ENCODE results near the gene TH. TPM values are rescaled to one million over a fixed set of nuclear protein-coding genes. Genes with fewer than 3 reads are reported as not detected.

TH gene
- total RNA-seq, 1 experiment from 2014 or later: not detected

DNA sequence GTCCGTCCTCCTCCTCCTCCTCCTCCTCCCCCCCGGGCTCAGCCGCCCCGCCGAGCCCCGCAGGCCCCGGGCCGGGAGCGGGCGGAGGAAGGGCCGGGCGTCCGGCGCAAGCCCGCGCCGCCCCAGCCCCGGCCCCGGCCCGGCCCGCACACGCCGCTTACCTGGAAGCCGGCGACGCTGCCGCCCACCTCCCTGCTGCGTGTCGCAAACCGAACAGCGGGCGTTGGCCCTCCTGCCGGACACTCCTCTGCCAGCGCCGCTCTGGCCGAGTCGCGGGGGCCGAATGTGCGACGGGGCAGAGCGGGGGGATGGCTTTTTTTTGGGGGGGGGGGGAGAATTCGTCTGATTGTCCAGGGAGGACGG is 33.6 kb downstream of the TH start:
- no peak for DNase-seq (ENCODE audit: low read depth, low spot score)
- in situ Hi-C loops (cut with HindIII; ENCODE audit: low pct_unique_long_range_greater_than_20kb, low sequenced_read_pairs): no loop called here
- intact Hi-C loops (cut with micrococcal nuclease; ENCODE audit: unreplicated experiment): no loop called here
- ChIA-PET POLR2A (interaction anchor here (0.6 kb wide), 2 partner anchors 110 to 434 kb away, joined by 8 to 10 read pairs; no protein-coding TSS in a partner anchor), CTCF (interaction anchor here (1.1 to 1.5 kb wide), 2 partner anchors 12 kb away, joined by 4 to 7 read pairs; no protein-coding TSS in a partner anchor)
- peaks cover 6% of the 10 kb centered on the region for H3K4me1 ChIP-seq (ENCODE audit: control insufficient read depth, insufficient read depth, low read length)
- peak; percentile 31; the same call in 1 of the 2 replicates for ATAC-seq
- H3K27ac ChIP-seq (ENCODE audit: low read length): no peak overlapping the region
- no peaks in the 10 kb centered on the region for H3K9me3 ChIP-seq (ENCODE audit: control insufficient read depth, insufficient read depth, low read depth, low read length)
- TF ChIP-seq, protein P1, sequence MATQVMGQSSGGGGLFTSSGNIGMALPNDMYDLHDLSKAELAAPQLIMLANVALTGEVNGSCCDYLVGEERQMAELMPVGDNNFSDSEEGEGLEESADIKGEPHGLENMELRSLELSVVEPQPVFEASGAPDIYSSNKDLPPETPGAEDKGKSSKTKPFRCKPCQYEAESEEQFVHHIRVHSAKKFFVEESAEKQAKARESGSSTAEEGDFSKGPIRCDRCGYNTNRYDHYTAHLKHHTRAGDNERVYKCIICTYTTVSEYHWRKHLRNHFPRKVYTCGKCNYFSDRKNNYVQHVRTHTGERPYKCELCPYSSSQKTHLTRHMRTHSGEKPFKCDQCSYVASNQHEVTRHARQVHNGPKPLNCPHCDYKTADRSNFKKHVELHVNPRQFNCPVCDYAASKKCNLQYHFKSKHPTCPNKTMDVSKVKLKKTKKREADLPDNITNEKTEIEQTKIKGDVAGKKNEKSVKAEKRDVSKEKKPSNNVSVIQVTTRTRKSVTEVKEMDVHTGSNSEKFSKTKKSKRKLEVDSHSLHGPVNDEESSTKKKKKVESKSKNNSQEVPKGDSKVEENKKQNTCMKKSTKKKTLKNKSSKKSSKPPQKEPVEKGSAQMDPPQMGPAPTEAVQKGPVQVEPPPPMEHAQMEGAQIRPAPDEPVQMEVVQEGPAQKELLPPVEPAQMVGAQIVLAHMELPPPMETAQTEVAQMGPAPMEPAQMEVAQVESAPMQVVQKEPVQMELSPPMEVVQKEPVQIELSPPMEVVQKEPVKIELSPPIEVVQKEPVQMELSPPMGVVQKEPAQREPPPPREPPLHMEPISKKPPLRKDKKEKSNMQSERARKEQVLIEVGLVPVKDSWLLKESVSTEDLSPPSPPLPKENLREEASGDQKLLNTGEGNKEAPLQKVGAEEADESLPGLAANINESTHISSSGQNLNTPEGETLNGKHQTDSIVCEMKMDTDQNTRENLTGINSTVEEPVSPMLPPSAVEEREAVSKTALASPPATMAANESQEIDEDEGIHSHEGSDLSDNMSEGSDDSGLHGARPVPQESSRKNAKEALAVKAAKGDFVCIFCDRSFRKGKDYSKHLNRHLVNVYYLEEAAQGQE (IDR thresholded peaks at IDR 0.05; ENCODE audit: insufficient read depth in 1 of 2, low read depth in 2 of 2, low read length in 1 of 2): no peak
- TF ChIP-seq, protein P2, sequence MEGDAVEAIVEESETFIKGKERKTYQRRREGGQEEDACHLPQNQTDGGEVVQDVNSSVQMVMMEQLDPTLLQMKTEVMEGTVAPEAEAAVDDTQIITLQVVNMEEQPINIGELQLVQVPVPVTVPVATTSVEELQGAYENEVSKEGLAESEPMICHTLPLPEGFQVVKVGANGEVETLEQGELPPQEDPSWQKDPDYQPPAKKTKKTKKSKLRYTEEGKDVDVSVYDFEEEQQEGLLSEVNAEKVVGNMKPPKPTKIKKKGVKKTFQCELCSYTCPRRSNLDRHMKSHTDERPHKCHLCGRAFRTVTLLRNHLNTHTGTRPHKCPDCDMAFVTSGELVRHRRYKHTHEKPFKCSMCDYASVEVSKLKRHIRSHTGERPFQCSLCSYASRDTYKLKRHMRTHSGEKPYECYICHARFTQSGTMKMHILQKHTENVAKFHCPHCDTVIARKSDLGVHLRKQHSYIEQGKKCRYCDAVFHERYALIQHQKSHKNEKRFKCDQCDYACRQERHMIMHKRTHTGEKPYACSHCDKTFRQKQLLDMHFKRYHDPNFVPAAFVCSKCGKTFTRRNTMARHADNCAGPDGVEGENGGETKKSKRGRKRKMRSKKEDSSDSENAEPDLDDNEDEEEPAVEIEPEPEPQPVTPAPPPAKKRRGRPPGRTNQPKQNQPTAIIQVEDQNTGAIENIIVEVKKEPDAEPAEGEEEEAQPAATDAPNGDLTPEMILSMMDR (IDR thresholded peaks at IDR 0.05): no peak
- no peak for TF ChIP-seq POLR2AphosphoS5 (IDR thresholded peaks at IDR 0.05; ENCODE audit: low read depth, low read length)
- no peak for TF ChIP-seq TCF7L2 (IDR thresholded peaks at IDR 0.05; ENCODE audit: low read depth, low read length)
- no peak for TF ChIP-seq SIN3A (IDR thresholded peaks at IDR 0.05; ENCODE audit: borderline replicate concordance, insufficient read depth, low read depth, low read length)
- BruUV-seq (replicated peaks): no TSS peak
- peak overlapping the region; percentile 21 to 50 for H3K4me3 ChIP-seq (ENCODE audit: low read depth in 2 of 2, low read length in 2 of 2)
- H3K27me3 ChIP-seq (ENCODE audit: control insufficient read depth, insufficient read depth, low read length): peaks cover 26% of the 10 kb centered on the region
- H3K36me3 ChIP-seq (ENCODE audit: control insufficient read depth, insufficient read depth, low read length): peaks cover 3% of the 10 kb centered on the region; the same call in 1 of the 2 replicates

DNA sequence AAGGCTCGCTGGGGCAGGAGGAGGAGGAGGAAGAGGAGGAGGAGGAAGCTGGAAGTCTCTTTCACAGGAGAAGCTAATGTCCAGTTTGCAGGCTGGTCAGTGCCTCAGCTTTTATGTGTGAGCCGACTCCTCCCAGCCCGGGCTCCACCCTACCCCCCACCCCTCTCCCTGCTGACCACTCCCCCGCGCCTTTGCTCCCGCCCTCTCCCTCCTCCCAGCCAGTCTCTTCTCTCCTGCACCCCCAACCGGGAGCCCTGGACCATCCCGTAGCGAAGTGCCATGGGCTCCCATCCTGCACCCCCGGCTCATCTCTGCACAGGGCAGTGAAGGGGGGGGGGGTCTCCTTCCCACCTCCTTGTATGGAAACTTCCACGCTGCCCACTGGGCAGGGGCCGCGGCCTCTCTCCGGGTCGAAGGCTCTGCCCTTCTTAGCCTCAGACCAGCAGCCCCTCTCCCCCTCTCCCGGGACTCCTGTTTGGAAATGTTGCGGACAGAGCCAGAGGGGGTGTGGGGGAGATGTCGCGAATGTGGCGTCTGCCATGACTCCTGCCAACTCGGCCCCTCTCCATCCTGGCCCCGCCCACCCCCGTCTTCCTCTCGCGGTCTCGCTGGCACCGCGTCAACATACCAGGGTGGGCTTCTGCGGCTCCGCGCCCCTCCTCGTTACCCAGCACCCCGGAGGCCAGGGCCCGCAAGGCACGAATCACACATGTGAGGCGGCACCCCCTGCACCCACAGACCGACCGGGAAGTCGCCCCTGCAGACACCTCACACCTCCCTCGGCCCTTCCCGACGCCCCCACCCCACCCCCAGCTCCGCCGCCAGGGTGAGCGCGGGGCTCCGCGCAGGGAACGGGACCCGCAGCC is 34.2 kb downstream of the TH start:
- in situ Hi-C loops (cut with HindIII; ENCODE audit: low pct_unique_long_range_greater_than_20kb, low sequenced_read_pairs) (no loop called here), intact Hi-C loops (cut with micrococcal nuclease; ENCODE audit: unreplicated experiment) (no loop called here)
- H3K27me3 ChIP-seq (ENCODE audit: control insufficient read depth, insufficient read depth, low read length): peaks cover 20% of the 10 kb centered on the region
- ATAC-seq (peak; percentile 79), DNase-seq (ENCODE audit: low read depth, low spot score) (peak; percentile 39)
- ChIA-PET POLR2A (interaction anchor here (0.6 kb wide), 1 partner anchor 875 kb away, joined by 3 read pairs; no protein-coding TSS in a partner anchor), CTCF (interaction anchor here (0.6 to 1.5 kb wide), 4 partner anchors 12 to 194 kb away, joined by 3 to 7 read pairs (median 3); no protein-coding TSS in a partner anchor)
- H3K36me3 ChIP-seq (ENCODE audit: control insufficient read depth, insufficient read depth, low read length): peaks cover 3% of the 10 kb centered on the region; the same call in 1 of the 2 replicates
- no peak overlapping the region for H3K27ac ChIP-seq (ENCODE audit: low read length)
- TF ChIP-seq SIN3A (IDR thresholded peaks at IDR 0.05; ENCODE audit: borderline replicate concordance, insufficient read depth, low read depth, low read length) (no peak), TCF7L2 (IDR thresholded peaks at IDR 0.05; ENCODE audit: low read depth, low read length) (no peak), POLR2AphosphoS5 (IDR thresholded peaks at IDR 0.05; ENCODE audit: low read depth, low read length) (no peak)
- TF ChIP-seq, protein P1 (IDR thresholded peaks at IDR 0.05; ENCODE audit: insufficient read depth in 1 of 2, low read depth in 2 of 2, low read length in 1 of 2): no peak
- TF ChIP-seq, protein P2 (IDR thresholded peaks at IDR 0.05): no peak
- H3K4me3 ChIP-seq (ENCODE audit: low read depth in 2 of 2, low read length in 2 of 2): peak overlapping the region; percentile 21 to 46
- no peaks in the 10 kb centered on the region for H3K9me3 ChIP-seq (ENCODE audit: control insufficient read depth, insufficient read depth, low read depth, low read length)
- H3K4me1 ChIP-seq (ENCODE audit: control insufficient read depth, insufficient read depth, low read length): peaks cover 6% of the 10 kb centered on the region
- BruUV-seq (replicated peaks): no TSS peak

Measured in Panc1 (cell line).